Endothelial cell (in vitro differentiated cells): ENCODE measurements around the gene DHRSX. TPM values are rescaled to one million over a fixed set of nuclear protein-coding genes. Genes with fewer than 3 reads are reported as not detected.
A peak's percentile ranks its signal among the peaks of the same experiment; 100 is the strongest.

Experiments used
- DNase-seq: peaks from one replicate; pipeline ENCODE4 v3.0.0; 2021; ENCODE audit warnings: low spot score
- H3K27ac Mint-ChIP-seq: one replicate; pipeline ENCODE4 v1.8.0; 2021; ENCODE audit warnings: mixed read lengths, inconsistent platforms; ENCODE audit not compliant: unreplicated experiment
- H3K27me3 Mint-ChIP-seq: one replicate; pipeline ENCODE4 v1.8.0; 2021; ENCODE audit warnings: mild to moderate bottlenecking, moderate library complexity, mixed read lengths, inconsistent platforms; ENCODE audit not compliant: unreplicated experiment
- H3K36me3 Mint-ChIP-seq: one replicate; pipeline ENCODE4 v1.8.0; 2021; ENCODE audit warnings: mild to moderate bottlenecking, low read depth, mixed read lengths, inconsistent platforms; ENCODE audit not compliant: unreplicated experiment
- H3K4me1 Mint-ChIP-seq: one replicate; pipeline ENCODE4 v1.8.0; 2021; ENCODE audit warnings: mild to moderate bottlenecking, mixed read lengths, inconsistent platforms; ENCODE audit not compliant: unreplicated experiment
- H3K4me3 Mint-ChIP-seq: one replicate; pipeline ENCODE4 v1.8.0; 2021; ENCODE audit warnings: mild to moderate bottlenecking, mixed read lengths, inconsistent platforms; ENCODE audit not compliant: unreplicated experiment
- H3K9me3 Mint-ChIP-seq: one replicate; pipeline ENCODE4 v1.8.0; 2021; ENCODE audit warnings: mixed read lengths, inconsistent platforms; ENCODE audit not compliant: unreplicated experiment
- CTCF ChIP-seq: fragments of 200-600 bp; sonication (generic); IDR thresholded peaks from one replicate; pipeline ENCODE4 v1.5.0; 2021; ENCODE audit warnings: antibody characterized with exemption; ENCODE audit not compliant: unreplicated experiment
- total RNA-seq: library from RNA; stranded (reverse); fragmentation: NEBNext Ultra II Directional; extraction: Animal tissue kit (Norgen Biotek cat#: 25700); gene quantifications from one replicate; pipeline ENCODE4 v1.2.1, GENCODE V29; 2021; ENCODE audit not compliant: unreplicated experiment

DHRSX gene
- total RNA-seq, 1 donor from 2014 or later, result 22.2 TPM

- Mint-ChIP-seq H3K4me3 (no peak overlapping the region), H3K27me3 (no peaks in the 10 kb centered on the region), H3K36me3 (peaks cover 4% of the 10 kb centered on the region), H3K9me3 (no peaks in the 10 kb centered on the region), H3K27ac (no peak overlapping the region), H3K4me1 (no peaks in the 10 kb centered on the region)
- no peak for DNase-seq
- no peak for TF ChIP-seq CTCF
Measured at GRCh38 chrX:2327423-2327822, 173.4 kb downstream of the DHRSX start.

GRCh38 chrX:2325076-2325784, 175.5 kb downstream of the DHRSX start:
- H3K9me3 Mint-ChIP-seq, result no peaks in the 10 kb centered on the region
- no peak overlapping the region for H3K27ac Mint-ChIP-seq
- peaks cover 10% of the 10 kb centered on the region for H3K36me3 Mint-ChIP-seq
- H3K4me1 Mint-ChIP-seq, result no peaks in the 10 kb centered on the region
- no peak for DNase-seq
- H3K27me3 Mint-ChIP-seq, result peaks cover 3% of the 10 kb centered on the region
- H3K4me3 Mint-ChIP-seq, result no peak overlapping the region
- TF ChIP-seq CTCF, result no peak

- Mint-ChIP-seq H3K36me3 (peaks cover 10% of the 10 kb centered on the region), H3K4me3 (peak overlapping the region; percentile 19), H3K27me3 (peaks cover 3% of the 10 kb centered on the region), H3K4me1 (no peaks in the 10 kb centered on the region), H3K27ac (no peak overlapping the region), H3K9me3 (no peaks in the 10 kb centered on the region)
- no peak for TF ChIP-seq CTCF
- no peak for DNase-seq
Measured at GRCh38 chrX:2324151-2324550, 176.6 kb downstream of the DHRSX start.

- TF ChIP-seq CTCF, result no peak
- H3K27me3 Mint-ChIP-seq, result peaks cover 3% of the 10 kb centered on the region
- no peak for DNase-seq
- H3K36me3 Mint-ChIP-seq, result peaks cover 10% of the 10 kb centered on the region
- no peak overlapping the region for H3K4me3 Mint-ChIP-seq
- H3K4me1 Mint-ChIP-seq, result no peaks in the 10 kb centered on the region
- peaks cover 9% of the 10 kb centered on the region for H3K9me3 Mint-ChIP-seq
- H3K27ac Mint-ChIP-seq, result no peak overlapping the region
Measured at GRCh38 chrX:2321411-2321810, 179.4 kb downstream of the DHRSX start.

- H3K4me1 Mint-ChIP-seq, result no peaks in the 10 kb centered on the region
- H3K4me3 Mint-ChIP-seq, result no peak overlapping the region
- H3K27me3 Mint-ChIP-seq, result peaks cover 3% of the 10 kb centered on the region
- H3K36me3 Mint-ChIP-seq, result peaks cover 8% of the 10 kb centered on the region
- no peak for DNase-seq
- H3K27ac Mint-ChIP-seq, result no peak overlapping the region
- no peak for TF ChIP-seq CTCF
- peaks cover 9% of the 10 kb centered on the region for H3K9me3 Mint-ChIP-seq
Measured at GRCh38 chrX:2320580-2321327, 180.0 kb downstream of the DHRSX start.
